SJCRH30 (cell line): Measurements from ENCODE around the gene EPB41L2. TPM values are rescaled to one million over a fixed set of nuclear protein-coding genes. Genes with fewer than 3 reads are reported as not detected.
A peak's percentile ranks its signal among the peaks of the same experiment; 100 is the strongest.
"Not testable (repeated sequence)": the region's sequence is repeated elsewhere in the genome, so short reads cannot be mapped to it uniquely, and the experiment has no call there.

Source experiments
- DNase-seq, 2 experiments: peaks; one replicate each; pipeline ENCODE4 v3.0.0-alpha.2; 2015 to 2020
- H3K27ac ChIP-seq: fragments of 250-450 bp; sonication (Bioruptor Pico); 2 replicates; pipeline ENCODE4 v1.5.1; 2020; ENCODE audit warnings: mild to moderate bottlenecking, moderate library complexity
- H3K27me3 ChIP-seq: fragments of 250-450 bp; sonication (Bioruptor Pico); 2 replicates; pipeline ENCODE4 v1.5.1; 2020; ENCODE audit warnings: mild to moderate bottlenecking, moderate library complexity
- H3K36me3 ChIP-seq: fragments of 250-450 bp; sonication (Bioruptor Pico); 2 replicates; pipeline ENCODE4 v1.5.1; 2020; ENCODE audit warnings: mild to moderate bottlenecking, moderate library complexity
- H3K4me1 ChIP-seq: fragments of 250-450 bp; sonication (Bioruptor Pico); 2 replicates; pipeline ENCODE4 v1.5.1; 2020; ENCODE audit warnings: mild to moderate bottlenecking, moderate library complexity
- H3K4me3 ChIP-seq: fragments of 250-450 bp; sonication (Bioruptor Pico); 2 replicates; pipeline ENCODE4 v1.5.1; 2020; ENCODE audit warnings: mild to moderate bottlenecking, moderate library complexity
- H3K9me3 ChIP-seq: fragments of 250-450 bp; sonication (Bioruptor Pico); replicated peaks from 2 replicates; pipeline ENCODE4 v1.5.1; 2020; ENCODE audit warnings: mild to moderate bottlenecking, moderate library complexity
- total RNA-seq: library from RNA; depleted of rRNA; stranded (reverse); fragments of >200 nt; shearing (Covaris generic); gene quantifications from 2 replicates; pipeline ENCODE4 v1.2.3, GENCODE V29; 2014; rRNA removed

EPB41L2 gene
- total RNA-seq, 1 experiment from 2014 or later = 95.9 TPM

DNA sequence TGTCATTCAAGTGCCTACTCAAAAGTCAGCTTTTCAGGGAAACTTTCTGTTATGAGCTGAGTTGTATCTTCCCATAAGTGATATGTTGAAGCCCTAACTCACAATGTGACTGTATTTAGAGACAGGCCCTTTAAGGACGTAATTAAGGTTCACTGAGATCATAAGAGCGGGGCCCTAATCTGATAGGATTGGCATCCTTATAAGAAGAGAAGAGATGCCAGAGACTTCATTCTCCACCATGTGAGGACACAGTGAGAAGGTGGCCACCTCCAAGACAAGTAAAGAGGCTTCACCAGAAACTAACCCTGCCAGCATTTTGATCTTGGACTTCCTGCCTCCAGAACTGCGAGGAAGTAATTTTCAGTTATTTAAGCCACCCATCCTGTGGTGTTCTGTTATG is 248.5 kb downstream of the EPB41L2 start:
- no peak for DNase-seq
- no peak overlapping the region for H3K4me3 ChIP-seq
- H3K27me3 ChIP-seq = no peaks in the 10 kb centered on the region
- H3K4me1 ChIP-seq = no peaks in the 10 kb centered on the region
- no peaks in the 10 kb centered on the region for H3K9me3 ChIP-seq
- no peak overlapping the region for H3K27ac ChIP-seq
- H3K36me3 ChIP-seq = no peaks in the 10 kb centered on the region

DNA sequence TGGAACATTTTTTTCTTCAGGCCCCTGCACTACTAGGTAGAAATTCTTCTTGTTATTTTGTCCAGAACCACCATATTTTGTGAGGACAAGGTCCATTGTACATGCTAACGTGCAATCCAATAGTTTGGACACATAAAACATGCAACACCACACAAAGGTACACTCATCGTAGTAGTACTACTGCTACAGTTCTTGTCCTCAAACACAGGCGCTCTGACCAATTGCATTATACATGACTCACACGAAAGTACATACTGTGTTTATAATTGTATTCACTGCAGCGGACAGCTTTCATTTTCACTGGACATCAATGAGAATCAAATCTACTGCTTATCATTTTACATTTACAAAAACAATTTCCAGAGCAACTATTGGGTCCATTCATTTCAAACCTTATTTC is 251.1 kb downstream of the EPB41L2 start:
- DNase-seq = no peak
- Histone ChIP-seq H3K4me3 (no peak overlapping the region), H3K27me3 (no peaks in the 10 kb centered on the region), H3K36me3 (no peaks in the 10 kb centered on the region), H3K9me3 (no peaks in the 10 kb centered on the region), H3K4me1 (no peaks in the 10 kb centered on the region), H3K27ac (no peak overlapping the region)

DNA sequence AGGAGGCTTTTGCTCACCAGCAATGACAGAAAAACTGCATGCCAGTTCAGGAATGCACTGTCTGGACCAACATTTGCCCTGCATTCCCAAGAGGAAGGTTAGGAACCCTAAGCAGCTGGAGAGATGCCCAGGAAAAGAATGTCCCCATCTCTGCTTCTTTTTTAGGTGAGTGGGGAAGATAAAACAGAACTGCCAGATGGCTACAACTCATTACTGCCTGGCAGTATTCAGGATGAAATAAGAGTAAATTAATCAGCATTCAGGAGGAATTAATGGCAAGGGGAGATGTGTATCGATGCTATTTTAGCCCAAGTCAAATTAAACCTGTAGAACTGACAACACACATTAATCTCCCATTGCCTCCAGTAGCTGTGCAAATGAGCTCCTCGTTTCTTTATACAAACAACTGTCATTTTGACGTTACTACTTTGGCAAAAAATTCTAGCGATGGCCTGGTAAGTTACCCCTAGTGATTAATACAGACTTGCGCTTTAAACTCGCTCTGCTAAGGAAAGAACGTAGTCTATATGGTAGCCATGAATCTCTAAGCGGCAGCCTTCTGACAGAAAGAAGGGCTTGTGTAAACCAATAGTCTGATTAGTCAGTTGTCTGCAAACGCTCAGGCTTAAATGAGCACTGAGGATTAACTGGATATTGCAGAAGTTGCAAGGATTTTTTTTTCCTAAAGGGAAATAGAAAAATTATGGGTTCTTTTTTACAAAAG is 252.6 kb downstream of the EPB41L2 start:
- Histone ChIP-seq H3K27ac (no peak overlapping the region), H3K36me3 (no peaks in the 10 kb centered on the region), H3K27me3 (no peaks in the 10 kb centered on the region), H3K9me3 (no peaks in the 10 kb centered on the region), H3K4me1 (no peaks in the 10 kb centered on the region), H3K4me3 (no peak overlapping the region)
- DNase-seq = peak; percentile 15 to 16

DNA sequence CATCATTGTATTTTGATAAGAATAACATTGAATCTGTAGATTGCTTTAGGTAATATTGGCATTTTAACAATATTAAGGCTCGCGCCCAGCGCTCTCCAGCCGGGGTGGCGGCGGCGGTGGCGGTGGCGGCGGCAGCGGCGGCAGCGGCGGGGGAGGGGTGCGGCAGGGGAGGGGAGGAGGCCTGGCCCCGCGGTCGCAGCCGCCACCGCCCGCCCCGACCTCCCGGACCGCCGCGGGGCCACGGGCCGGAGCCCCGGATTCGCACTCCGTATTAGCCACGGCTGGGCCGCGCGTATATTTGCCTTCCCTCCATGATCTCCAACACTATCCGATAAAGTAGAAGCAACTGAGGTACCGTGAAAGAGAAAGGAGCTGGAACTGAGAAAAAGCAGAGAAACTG is 261.7 kb downstream of the EPB41L2 start:
- not testable (repeated sequence) for DNase-seq, H3K36me3 ChIP-seq, H3K9me3 ChIP-seq, H3K27ac ChIP-seq, H3K4me3 ChIP-seq, H3K4me1 ChIP-seq, H3K27me3 ChIP-seq

- DNase-seq = no peak
- Histone ChIP-seq H3K9me3 (no peaks in the 10 kb centered on the region; the same call in none of the 2 replicates), H3K4me1 (peaks cover 18% of the 10 kb centered on the region), H3K27me3 (no peaks in the 10 kb centered on the region), H3K27ac (peak overlapping the region; percentile 67; the same call in 1 of the 2 replicates), H3K36me3 (no peaks in the 10 kb centered on the region), H3K4me3 (no peak overlapping the region)
Observed at GRCh38 chr6:130797061-130797460, 266.0 kb downstream of the EPB41L2 start.

DNA sequence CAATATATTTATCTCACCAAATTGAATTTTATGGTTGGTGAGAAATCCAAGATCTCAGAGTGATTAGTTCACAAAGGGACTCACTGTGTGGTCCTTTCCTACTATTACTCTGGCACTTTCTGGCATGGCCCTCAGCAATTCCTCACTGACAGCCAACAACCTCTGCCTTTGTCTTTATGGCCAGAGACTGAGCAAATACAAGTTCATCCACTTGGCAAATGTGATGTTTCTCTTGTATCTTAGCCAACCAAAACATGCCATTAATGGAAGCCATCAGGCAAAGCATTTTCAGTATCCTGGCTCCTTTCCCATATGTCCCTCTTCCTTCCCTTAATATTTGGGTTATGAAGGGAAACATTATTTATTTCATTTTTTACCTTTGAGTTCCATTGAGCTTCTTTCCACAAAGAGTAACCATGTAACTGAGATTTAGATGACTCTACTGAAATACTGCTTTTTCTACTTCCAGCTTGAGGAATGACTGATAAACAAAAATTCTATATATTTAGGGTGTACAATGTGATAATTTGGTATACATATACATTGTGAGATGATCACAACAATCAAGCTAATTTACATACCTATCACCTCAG is 266.6 kb downstream of the EPB41L2 start:
- Histone ChIP-seq H3K9me3 (no peaks in the 10 kb centered on the region; the same call in none of the 2 replicates), H3K27ac (peak overlapping the region; percentile 67)
- DNase-seq = peak; percentile 84 to 93

GRCh38 chr6:130794738-130795137 is 268.3 kb downstream of the EPB41L2 start:
- no peak for DNase-seq
- Histone ChIP-seq H3K36me3 (no peaks in the 10 kb centered on the region), H3K4me3 (no peak overlapping the region), H3K27ac (no peak overlapping the region), H3K9me3 (no peaks in the 10 kb centered on the region), H3K27me3 (no peaks in the 10 kb centered on the region), H3K4me1 (peaks cover 18% of the 10 kb centered on the region)

More for the DNA sequence above, 266.6 kb downstream of the EPB41L2 start:
- peak overlapping the region; percentile 17 for H3K4me3 ChIP-seq
- no peaks in the 10 kb centered on the region for H3K27me3 ChIP-seq
- peaks cover 18% of the 10 kb centered on the region for H3K4me1 ChIP-seq
- no peaks in the 10 kb centered on the region for H3K36me3 ChIP-seq

DNA sequence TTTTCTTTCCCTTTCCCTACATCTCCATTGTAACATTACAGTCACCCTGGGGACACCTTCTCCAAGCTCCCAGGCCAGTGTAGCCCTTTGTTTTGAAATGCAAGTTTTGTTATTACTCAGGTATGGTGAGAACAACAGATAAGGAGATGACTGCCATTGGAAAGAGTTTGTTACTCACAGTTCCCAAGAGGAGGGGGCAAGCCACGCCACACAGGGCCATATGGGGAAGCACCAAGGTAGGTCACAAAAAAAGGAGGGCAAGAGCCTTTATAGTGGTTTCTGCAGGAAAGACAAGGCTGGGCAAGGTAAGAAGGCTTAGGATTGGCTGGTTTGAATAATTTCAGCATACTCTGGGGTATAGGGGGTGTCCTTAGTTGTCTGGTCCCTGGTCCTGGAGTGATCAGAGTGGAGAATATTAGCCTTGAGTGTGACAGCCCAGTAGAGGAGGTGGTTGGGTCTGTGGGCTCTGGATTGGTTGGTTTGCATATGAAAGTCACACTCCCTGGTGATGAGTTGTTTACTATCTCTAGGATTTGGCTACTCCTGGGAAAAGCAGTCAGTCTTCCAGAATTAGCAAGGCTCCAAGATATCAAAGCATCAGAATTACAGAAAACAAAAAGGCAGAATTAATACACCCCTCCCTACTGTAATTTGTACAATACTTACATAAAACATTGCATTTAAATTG is 268.9 kb downstream of the EPB41L2 start:
- no peak overlapping the region for H3K27ac ChIP-seq
- no peaks in the 10 kb centered on the region for H3K36me3 ChIP-seq
- H3K4me3 ChIP-seq = no peak overlapping the region
- H3K4me1 ChIP-seq = peaks cover 18% of the 10 kb centered on the region
- no peak for DNase-seq
- no peaks in the 10 kb centered on the region for H3K9me3 ChIP-seq
- H3K27me3 ChIP-seq = no peaks in the 10 kb centered on the region

Other genes with a start within 250 kb of the EPB41L2 start
- gene SMLR1, start 235.8 kb downstream of the EPB41L2 start, total RNA-seq = not detected in 2 replicates
- gene AKAP7, start 72.2 kb upstream of the EPB41L2 start, total RNA-seq = 1.4 and 2.3 TPM in 2 replicates